ENCODE measurements around the gene AK1. TPM values are rescaled to one million over a fixed set of nuclear protein-coding genes. Genes with fewer than 3 reads are reported as not detected.
A peak's percentile ranks its signal among the peaks of the same experiment; 100 is the strongest.

AK1 gene
- polyA plus RNA-seq, 1 of the 3 experiments (the other 2 are of a cell fraction): 125 TPM

GRCh38 chr9:127852829-127853228 is 24.6 kb downstream of the AK1 start:
- H3K79me2 ChIP-seq (ENCODE audit: insufficient read depth): peaks cover 64% of the 10 kb centered on the region
- H3K9ac ChIP-seq: peak overlapping the region; percentile 70; the same call in 1 of the 2 replicates
- peak overlapping the region in 1 of 2 experiments; percentile 81; a peak in 1 of 4 replicates for H3K4me3 ChIP-seq (ENCODE audit: low read depth in 2 of 2, low read length in 1 of 2)
- no peaks in the 10 kb centered on the region for H3F3A ChIP-seq (replicated peaks; ENCODE audit: insufficient read depth)
- peaks cover 6 to 22% of the 10 kb centered on the region in 2 experiments; a peak in 2 of 4 replicates for H3K4me1 ChIP-seq (ENCODE audit: control insufficient read depth in 1 of 2, insufficient read depth in 2 of 2, low read depth in 1 of 2, low read length in 1 of 2)
- no peaks in the 10 kb centered on the region for H3K9me2 ChIP-seq
- peak overlapping the region; percentile 96 for H3K4me2 ChIP-seq
- no peak for DNase-seq
- ChIA-PET POLR2A (no interaction called here), CTCF (interaction anchor here (0.7 to 10.9 kb wide), 10 partner anchors 10 to 266 kb away, joined by 3 to 116 read pairs (median 5); partner anchors contain the start of gene TOR2A)
- H3K27me3 ChIP-seq (ENCODE audit: insufficient read depth): no peaks in the 10 kb centered on the region
- H2AFZ ChIP-seq (ENCODE audit: low read depth): no peak overlapping the region
- 96% methylated on average over 7 of the region's 9 CpGs for WGBS (ENCODE audit: low lambda C conversion rate)
- peaks cover 0 to 17% of the 10 kb centered on the region in 2 experiments for H3K36me3 ChIP-seq (replicated peaks in 1 of 2; ENCODE audit: control insufficient read depth in 1 of 2, insufficient read depth in 2 of 2, low read length in 1 of 2)
- no peaks in the 10 kb centered on the region for H4K20me1 ChIP-seq (ENCODE audit: insufficient read depth)
- H3K27ac ChIP-seq (ENCODE audit: low read depth in 2 of 2, low read length in 1 of 2): no peak overlapping the region
- H3K9me3 ChIP-seq: peaks cover 7% of the 10 kb centered on the region; the same call in 1 of the 2 replicates
- TF ChIP-seq NFIC (IDR thresholded peaks at IDR 0.05; ENCODE audit: borderline replicate concordance) (no peak), CHD2 (IDR thresholded peaks at IDR 0.05; ENCODE audit: low read length, partially characterized antibody) (no peak), MEF2A (IDR thresholded peaks at IDR 0.05; ENCODE audit: borderline replicate concordance, low read depth) (no peak), ELF1 (IDR thresholded peaks at IDR 0.05) (no peak), PBX3 (IDR thresholded peaks at IDR 0.05) (no peak), RFX5 (IDR thresholded peaks at IDR 0.05; ENCODE audit: low read length) (no peak), ZBTB33 (IDR thresholded peaks at IDR 0.05; ENCODE audit: borderline replicate concordance, low read depth) (no peak), TEAD4 (IDR thresholded peaks at IDR 0.05; ENCODE audit: borderline replicate concordance, insufficient read depth) (no peak), MXI1 (IDR thresholded peaks at IDR 0.05; ENCODE audit: low read depth, low read length) (no peak), SIN3A (IDR thresholded peaks at IDR 0.05; ENCODE audit: borderline replicate concordance, low read depth, low read length) (no peak), SMC3 (IDR thresholded peaks at IDR 0.05; ENCODE audit: low read depth, low read length) (no peak), JUND (IDR thresholded peaks at IDR 0.05) (no peak), FOXJ3 (CRISPR knock-in tag; IDR thresholded peaks at IDR 0.05) (no peak), FOSL2 (IDR thresholded peaks at IDR 0.05; ENCODE audit: borderline replicate concordance, low read depth) (no peak), REST (IDR thresholded peaks at IDR 0.05; ENCODE audit: low read depth, low read length) (no peak)
